GDM1 (cell line): Measurements from ENCODE around the gene SIGLEC6.
A peak's percentile ranks its signal among the peaks of the same experiment; 100 is the strongest.

Source experiments
- DNase-seq: peaks from one replicate; lab custom pipeline; 2025; lab: John Stamatoyannopoulos, UW

The SIGLEC6 gene

DNA sequence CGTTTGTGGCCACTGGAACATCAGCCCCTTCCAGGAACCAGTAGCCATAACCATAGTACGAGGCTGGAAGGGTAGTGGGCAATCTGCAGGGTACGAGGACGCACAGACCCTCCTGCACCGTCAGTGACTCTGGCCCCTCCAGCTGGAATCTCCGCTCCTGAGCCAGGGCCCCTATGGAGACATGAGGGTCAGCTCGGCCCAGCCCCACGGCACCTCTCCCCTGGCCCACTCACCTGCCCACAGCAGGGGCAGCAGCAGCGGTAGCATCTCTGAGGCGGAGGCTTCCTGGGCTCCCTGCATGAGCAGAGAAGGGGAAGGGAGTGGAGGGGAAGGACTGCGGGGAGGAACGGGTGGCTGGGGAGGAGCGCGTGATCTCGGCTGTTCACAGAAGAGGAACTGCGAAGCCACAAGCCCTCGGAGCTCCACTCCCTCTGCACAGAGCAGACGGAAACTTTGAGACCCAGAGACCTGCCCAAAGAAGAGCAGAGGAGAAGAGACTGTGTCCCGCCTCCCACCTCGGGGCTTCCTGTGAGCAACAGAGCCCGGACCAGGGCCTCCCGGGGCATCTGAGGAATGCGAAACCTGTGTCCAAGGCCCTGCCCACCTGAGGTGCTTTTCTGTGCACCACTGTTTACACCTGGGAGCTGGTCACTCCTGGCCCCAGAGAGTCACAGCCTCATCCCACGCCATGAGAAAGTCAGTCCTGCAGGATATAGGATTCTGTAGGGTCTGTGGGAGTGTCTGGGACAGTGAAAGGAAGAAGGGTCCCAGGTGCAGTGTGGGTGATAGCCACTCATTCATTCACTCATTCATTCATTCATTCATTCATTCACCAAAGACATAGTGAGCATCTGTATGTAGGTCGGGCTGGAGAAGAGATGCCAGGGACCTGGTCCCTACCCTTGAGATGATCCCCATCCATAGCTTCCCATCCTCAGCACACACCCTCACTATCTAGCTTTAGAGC lies at the start of gene SIGLEC6:
Gene SIGLEC6, minus strand, starts transcription at position 322 of the 967 bp plus-strand sequence. Its CDS starts 22 bp downstream, at position 300.
- DNase-seq, result peak; percentile 95

DNA sequence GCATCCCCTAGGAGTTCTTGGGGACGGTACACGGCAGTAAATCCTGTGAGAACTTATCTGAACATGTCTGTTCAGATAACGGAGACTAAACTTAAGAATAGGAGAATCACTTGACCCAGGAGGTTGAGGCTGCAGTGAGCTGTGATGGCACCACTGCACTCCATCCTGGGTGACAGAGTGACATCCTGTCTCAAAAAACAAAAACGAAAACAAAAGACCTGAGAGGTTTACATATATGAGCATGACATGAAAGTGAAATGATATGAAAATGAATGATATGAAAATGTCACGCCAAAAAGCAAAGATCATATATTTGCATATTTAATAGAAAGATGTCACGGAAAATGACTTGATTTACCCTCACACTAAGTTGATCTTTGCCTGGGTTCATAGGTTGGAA lies 45.4 kb upstream of the SIGLEC6 start:
- DNase-seq, result no peak

DNA sequence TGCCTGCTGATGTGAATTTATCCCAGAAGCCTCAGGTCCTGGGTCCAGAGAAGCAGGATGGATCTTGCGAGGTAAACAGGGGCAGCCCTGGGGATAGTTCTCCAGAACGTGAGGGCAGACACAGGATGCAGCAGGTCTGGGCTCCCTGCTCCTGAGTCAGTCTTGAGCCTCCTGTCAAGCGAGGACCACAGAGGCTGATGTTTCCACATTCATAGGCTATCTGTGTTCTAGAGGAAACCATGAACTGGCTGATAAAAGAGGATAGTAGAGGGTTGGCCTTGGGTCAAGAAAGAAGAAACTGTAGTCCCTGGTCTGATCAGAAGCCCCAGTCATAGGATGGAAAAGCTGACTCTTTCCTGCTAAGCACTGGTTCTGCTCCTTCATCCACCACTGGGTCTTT lies 41.9 kb upstream of the SIGLEC6 start:
- peak; percentile 2 for DNase-seq

DNA sequence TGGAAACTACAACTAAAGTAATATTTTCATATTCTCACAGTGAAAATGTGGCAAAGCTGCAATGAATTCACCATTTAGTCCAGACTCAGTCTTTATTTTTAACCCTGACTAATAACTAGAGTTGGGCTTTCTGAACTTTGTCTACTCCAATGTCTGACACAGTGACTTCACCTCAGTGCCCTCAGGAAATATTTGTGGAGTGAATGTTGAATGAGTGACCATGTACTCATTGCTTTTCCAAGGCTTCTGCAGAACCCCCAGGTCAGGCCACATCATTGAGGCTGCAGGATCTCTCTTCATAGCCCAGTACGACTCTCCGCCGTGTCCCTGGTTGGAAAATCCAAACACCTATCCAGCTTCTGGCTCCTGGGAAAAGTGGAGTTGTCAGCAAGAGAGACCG lies 41.4 kb upstream of the SIGLEC6 start:
- DNase-seq, result no peak

DNA sequence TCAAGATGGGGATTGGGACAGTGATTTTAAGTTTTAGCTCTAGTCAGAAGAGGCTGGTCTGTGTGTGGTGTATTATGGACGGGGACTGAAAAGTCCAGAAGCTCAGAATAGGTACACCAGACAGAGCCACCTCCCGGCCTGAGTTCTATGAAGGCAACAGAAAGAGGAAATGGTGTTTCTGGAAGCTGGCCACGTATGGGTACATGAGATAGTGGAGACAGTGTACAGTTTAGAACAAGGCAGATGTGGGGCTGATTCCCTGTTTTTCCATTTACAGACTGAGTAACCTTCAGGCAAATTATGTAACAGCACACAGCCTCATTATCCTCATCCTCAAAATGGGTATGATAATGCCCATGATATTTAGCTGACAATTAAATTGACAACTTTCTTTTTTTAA lies 40.9 kb upstream of the SIGLEC6 start:
- peak; percentile 36 for DNase-seq

DNA sequence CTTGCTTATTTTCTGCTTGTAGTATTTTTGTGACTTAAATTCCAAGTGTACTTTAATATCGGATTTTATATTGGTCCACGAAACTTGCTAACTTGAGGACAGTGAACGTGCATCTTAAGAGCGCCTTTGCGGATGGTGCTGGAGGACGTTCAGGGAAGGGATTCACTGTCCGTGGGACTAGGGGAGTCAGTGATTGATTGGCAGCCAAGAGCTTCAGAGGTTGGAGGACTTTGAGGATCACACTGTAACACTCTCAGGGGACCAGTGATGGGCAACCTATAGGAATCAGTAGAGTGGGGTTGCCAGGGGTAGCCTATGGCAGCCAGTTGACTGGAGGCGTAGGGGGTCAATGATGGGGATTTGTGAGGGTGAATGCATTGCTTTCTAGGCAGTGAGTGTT lies 40.1 kb upstream of the SIGLEC6 start:
- no peak for DNase-seq

DNA sequence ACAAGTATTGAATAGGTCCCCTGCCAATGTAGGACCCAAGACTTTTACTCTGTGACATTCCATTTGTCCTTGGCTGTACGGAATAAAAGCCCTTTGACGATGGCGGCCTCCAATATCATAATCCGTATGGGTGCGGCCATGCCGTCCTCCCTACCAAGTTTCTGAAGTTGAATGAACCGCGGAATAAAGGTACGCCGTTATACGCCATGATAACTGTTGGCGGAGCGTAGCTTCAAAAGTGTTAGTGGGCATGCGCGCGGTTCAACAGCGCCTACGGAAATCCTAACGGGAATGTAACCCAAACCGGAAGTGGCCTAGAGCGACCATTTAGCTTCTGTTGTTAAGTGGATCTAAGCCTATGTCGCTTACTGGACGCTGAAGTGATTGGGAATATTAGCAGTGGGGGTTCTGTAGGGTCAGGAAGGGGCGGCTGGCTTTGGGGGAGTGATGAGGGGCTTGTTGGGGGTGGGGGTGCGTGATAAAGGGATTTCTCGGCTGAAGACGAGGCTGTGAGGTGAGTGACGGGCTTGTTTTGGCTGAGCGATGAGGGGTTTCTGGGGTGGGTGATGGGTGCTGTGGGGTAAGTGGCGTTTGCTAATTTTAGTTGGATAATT lies 39.6 kb upstream of the SIGLEC6 start, which contains the start of gene ZNF175:
Gene ZNF175, plus strand, starts transcription at position 322 of the 614 bp plus-strand sequence. CDS start 2,047 bp downstream, outside the sequence.
- DNase-seq, result peak; percentile 94

DNA sequence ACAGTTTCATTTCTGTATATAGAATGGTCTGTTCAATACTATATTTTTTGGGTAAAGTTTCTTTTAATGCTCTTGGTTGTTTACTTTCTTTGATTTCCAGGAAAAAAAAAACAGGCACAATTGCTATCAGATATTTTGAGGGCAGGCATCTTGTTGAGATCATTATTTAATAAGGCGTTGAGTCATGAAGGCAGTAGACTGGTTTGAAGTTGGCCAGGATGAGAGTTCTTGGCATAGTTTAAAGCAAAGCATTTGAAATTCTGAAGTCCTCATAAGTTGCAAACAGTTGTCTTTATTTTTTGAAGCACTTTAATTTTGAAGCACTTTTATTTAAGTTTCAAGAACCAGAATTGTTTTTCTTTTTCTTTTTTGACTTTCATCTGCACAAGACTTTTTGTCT lies 37.0 kb upstream of the SIGLEC6 start:
- no peak for DNase-seq

DNA sequence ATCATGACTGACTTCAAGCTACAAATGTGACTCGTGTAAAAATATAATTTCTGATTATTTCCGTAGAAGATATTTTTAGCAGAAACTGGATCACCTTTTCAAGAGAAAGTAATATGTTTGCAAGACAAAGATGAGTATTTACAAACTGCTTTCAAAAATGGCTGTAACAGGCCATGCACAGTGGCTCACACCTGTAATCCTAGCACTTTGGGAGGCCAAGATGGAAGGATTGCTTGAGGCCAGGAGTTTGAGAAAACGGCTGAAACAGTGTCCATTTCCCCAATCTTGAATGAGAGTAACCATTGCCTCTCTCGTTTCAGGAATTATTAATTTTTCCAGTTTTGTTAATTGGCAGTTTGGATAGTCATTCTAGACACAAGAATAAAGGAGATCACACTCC lies 36.1 kb upstream of the SIGLEC6 start:
- no peak for DNase-seq

DNA sequence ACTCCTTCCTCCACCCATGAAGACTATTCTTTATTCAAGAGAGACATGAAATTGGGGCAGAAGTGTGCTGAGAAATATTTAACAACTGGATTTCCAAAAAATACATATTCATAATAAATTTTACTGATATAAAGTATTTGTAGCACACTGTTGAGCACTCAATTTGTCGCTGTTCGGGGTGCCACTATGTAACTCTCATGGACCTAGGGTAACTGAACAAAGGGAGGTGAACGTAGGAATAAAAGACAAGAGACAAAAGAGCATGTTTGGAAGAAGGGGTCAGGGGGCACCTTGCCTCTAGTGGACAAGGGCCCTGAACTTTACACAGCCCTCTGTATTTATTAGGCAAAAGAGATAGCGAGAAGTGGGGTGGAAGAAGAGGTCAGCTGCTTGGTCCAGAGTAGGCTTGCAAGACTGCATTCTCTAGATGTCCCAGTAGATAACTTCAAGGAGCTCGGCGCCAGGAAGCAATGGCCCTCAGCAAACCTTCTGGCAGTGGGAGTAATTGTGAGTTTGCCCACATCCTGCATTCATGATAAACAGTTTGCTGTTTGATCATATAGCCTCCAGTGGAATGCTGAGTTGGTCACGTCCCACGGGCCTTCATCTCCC lies 35.1 kb upstream of the SIGLEC6 start:
- DNase-seq, result peak; percentile 39

DNA sequence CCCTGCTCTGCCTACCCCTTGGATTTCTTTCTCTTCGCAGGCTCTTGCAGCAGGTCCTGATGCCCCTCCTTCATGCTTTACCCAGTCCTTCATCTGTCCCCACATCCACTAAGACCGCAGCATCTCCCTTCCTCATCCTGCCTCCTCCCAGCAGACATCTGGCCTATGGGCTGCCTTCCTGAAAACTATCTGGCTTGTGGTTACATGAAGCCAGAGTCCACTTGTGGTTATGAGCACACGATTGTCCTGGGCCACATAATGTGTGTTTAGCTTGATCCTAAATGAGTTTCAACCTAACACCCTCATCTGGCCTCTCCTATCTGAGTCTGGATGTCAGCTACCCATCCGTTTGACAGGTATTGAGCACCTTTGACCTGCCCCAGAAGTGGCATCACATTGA lies 34.1 kb upstream of the SIGLEC6 start:
- DNase-seq, result peak; percentile 80

DNA sequence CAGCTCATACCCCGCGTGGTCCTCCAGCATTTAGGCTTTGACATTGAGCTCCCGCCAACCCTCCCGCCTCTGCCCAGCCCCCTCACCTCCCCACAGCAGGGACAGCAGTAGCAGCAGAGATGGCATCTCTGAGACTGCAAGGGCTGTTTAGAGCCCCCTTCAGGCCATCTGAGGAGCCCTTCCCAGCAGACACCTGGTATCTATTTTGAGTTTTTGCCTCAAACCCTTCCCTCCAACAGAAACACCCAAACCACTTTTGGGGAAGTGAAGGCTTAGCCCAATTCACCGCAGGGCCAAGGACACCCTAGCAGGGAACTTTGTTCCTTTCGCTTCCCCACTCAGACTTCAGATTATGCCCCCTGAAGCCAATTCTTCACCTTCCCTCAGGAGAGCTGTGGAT lies 33.3 kb upstream of the SIGLEC6 start:
- DNase-seq, result peak; percentile 81

DNA sequence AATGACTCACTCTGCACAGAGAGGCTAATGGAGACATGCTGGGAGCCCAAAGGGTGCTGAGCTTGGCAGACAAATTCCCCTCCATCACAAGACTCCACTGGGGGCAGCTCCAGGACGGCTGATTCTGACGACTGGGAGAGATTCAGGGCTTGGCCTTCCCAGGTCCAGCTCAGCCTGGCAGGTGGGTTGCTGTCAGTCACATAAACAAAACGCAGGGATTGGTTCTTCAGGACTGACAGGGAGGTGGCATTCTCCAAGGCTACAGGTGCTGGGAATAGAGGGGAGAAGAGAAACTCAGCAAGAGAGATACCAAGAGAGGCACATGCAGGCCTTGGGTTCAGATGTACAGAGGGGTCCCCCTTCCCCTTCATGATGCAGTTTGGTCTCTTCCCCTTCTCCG lies 28.9 kb upstream of the SIGLEC6 start:
- DNase-seq, result no peak

DNA sequence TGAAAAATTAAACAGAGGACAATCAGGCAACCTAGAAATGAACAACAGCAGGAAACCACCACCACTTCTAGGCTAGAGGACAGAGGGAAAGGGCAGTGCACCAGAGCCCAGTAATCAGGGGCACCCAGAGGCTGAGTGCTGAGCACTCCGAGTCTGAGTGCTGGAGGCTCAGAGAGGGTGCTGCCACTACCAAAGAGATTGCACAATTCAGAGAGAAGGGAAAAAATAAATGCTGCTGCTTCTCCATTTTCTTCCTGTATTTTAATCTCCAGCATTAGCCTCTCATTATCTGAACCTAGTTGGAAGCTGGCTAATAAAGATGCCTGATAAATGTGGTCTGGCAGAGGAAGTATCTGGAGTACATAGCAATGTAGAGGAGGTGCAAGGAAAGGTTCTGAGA lies 27.8 kb upstream of the SIGLEC6 start:
- DNase-seq, result no peak

DNA sequence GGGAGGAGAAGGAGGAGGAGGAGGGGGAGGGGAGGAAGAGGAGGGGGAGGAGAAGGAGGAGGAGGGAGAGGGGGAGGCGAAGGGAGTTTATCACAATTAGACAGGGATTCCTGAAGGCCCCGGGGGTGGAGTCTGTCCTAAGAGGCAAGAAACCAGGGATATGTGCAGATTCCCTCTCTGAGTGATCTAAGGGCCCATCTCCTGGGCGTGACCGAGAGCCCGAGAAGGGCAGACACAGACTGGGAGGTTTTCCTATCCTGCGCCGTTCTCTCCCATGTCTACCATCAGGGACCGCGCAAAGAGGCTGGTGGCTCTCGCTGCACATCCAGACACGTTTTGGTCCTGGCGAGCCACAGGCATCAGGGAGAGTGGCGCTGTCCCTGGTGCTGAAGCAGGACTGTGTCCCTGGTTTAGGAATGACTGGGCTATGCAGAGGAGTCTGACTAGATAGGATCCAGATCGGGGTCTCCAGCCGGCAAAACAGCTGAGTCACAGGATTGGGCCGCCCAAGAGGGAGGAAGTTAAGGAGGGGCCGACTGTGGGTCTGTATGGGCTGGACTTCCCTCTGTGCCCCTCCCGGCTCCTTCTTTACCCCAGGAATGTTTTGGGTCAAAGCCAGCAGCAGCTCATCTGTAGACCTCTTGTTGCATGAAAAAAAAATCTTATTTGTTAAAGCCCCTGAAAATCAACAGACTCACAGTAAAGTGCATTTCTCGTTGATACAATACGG lies 21.7 kb upstream of the SIGLEC6 start:
- DNase-seq, result peak; percentile 55

DNA sequence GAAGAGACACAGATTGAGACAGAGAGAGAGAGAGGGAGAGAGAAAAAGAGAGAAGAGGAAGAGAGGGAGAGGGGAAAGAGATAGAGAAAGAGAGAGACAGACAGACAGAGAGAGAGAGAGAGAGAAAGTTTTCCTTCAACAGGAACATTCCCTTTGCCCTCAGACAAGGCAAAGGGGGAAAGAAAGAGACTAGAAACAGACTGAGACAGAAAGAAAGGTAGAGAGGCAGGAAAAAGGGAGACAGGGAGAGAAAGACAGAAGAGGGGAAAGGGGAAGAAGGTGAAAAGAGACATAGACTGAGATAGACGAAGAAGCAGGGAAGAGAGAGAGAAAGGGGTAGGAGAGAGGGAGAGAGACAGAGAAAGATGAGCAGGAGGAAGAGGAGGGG lies 21.1 kb upstream of the SIGLEC6 start:
- no peak for DNase-seq

DNA sequence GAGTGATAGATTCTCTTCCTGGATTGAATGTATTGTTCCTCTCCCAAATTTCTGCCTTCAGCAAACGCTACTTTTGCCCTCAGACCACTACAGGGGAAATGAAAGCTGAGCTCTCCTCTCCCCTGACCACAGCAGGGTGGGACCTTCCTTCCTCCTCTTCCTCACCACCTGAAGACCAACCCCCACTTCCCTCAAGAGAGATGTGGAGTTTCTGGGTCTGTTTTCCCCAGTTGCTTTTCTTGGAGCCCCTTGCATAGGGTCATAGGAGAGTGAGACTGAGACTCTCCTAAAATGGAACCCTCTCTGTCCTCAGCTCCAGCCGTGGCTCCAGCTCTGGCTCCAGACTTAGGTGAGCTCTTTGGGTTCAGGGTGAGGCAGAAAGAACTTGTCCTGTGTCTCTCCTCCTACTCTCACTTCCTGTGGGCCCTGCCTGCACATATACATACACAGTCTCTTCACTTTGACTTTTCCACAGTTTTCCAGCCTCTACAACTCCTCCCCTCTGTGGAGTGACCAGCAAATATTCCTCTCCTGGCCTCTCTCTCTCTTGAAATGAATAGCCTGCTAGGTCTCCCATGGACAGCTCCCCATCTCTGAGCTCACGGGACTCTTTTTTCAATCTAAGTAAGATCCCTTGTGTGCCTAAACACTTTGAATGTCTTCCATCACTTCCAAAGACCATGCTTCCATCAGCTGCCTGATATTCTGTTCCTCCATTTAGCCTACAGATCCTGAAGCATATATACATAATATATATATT lies 20.4 kb upstream of the SIGLEC6 start:
- no peak for DNase-seq

DNA sequence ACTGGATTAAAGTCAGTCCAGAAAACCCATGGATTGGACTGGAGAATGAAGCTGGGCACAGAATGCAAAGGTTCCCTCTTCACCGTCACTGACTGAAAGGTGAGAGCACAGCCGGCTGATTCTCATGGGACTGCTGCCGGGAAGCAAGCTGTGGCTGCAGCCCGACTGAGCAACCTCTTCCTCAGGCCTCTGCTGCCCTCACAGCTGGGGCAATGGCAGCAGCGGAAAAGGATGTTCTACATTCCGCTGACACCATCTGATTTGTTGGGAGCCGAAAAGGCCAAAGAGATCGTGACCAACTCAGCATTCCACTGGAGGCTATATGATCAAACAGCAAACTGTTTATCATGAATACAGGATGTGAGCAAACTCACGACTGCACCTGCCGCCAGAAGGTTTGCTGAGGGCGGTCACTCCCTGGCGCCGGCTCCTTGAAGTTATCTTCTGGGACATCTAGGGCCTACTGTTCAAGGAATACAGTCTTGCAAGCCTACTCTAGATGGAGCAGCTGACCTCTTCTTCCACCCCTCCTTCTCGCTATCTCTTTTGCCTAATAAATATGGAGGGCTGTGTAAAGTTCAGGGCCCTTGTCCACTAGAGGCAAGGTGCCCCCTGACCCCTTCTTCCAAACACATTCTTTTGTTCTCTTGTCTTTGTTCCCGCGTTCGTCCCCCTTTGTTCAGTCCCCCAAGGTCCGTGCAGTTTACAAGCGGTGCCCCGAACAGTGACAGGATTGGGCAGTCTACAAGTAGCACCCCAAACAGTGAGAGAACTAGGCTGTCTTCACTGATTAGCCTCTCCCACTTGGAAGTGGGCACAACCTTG lies 19.6 kb upstream of the SIGLEC6 start:
- no peak for DNase-seq

DNA sequence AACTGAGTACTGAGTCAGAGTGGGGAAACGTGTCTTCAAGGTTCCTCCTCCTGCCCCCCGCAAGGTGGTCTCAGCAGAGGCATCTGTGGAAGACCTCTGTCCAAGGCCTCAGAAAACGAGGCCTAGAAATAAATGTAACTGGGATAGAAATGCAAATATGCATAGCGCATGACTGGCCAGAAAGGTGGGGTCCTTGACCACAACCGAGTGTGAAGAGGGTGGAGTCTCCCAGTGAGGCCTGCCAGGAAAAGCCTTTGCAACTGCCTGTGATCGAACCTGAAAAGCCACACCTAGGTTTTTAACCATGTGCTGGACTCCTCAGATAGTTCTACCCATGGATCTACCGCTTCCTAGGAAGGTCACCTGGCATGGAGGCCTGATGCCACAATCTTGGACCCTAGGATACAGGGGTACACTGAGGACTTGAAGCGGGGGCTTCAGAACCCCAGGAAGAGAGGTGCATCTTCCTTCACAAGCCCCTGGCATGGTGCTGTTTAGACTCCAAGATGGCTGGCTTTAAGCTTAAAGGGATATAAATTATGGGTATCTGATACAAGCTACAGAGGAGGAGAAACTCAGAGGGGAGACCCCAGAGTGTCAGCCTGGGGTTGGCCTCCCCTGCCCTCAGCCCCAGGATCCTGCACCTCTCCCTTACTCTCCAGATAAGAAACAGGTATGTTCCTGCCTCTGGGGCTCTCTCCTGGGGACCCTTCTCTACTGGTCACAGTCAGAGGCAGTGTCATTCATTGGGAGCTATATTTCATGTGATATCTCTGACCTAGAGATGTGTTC lies 18.3 kb upstream of the SIGLEC6 start:
- no peak for DNase-seq

DNA sequence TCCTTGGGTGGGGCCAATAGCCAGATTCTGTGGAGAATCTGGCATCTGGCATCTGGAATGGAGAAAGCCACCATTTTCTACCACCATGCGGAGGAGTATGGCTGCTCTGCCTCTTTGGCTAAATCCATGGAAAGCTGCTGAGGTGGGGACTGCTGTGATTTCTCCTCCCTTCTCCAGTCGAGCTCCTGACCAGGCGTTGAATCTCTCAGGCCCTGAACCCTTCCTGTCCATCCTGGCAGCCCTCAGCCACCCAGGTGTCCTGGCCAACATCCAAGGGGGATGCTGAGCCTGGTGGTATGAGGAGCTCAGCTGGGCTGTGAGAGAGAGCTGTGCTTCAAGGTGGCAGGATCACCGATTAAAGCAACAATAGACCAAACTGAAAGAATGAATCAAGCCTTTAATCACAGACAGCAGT lies 17.4 kb upstream of the SIGLEC6 start:
- DNase-seq, result no peak
